Thoracic aorta (tissue), 2 donors: Measurements from ENCODE around the gene KCNJ2. TPM values are rescaled to one million over a fixed set of nuclear protein-coding genes. Genes with fewer than 3 reads are reported as not detected.

ENCODE experiments used
- ATAC-seq: fragments of 150-250 bp; one replicate; pipeline ENCODE4 v1.8.0; 2017; ENCODE audit warnings: low read depth; ENCODE audit not compliant: insufficient number of reproducible peaks, low FRiP score
- DNase-seq: peaks from one replicate; pipeline ENCODE4 v3.0.0-alpha.2; 2020; ENCODE audit warnings: low spot score
- H3K27ac ChIP-seq, 2 donors: fragments of 200-600 bp; sonication (generic); 1 replicate in 1 of 2; 2 replicates in 1 of 2; pipeline ENCODE4 v1.5.1; 2016; ENCODE audit warnings: mild to moderate bottlenecking in 2 of 2, moderate library complexity in 2 of 2
- H3K27me3 ChIP-seq: fragments of 200-600 bp; sonication (generic); replicated peaks from 2 replicates; pipeline ENCODE4 v1.6.0; 2016; ENCODE audit warnings: mild to moderate bottlenecking; ENCODE audit not compliant: insufficient read depth
- H3K36me3 ChIP-seq: fragments of 200-600 bp; sonication (generic); one replicate; pipeline ENCODE4 v1.5.1; 2016
- H3K4me1 ChIP-seq, 2 donors: fragments of 200-600 bp; sonication (generic); 1 replicate in 1 of 2; 2 replicates in 1 of 2; pipeline versions ENCODE4 v1.5.1 to v1.6.0; 2016; ENCODE audit warnings: low read depth in 2 of 2, mild to moderate bottlenecking in 1 of 2; ENCODE audit not compliant: control insufficient read depth in 1 of 2
- H3K4me3 ChIP-seq: fragments of 200-600 bp; sonication (generic); 2 replicates; pipeline ENCODE4 v1.5.1; 2016; ENCODE audit warnings: mild to moderate bottlenecking
- H3K9me3 ChIP-seq: fragments of 200-600 bp; sonication (generic); 2 replicates; pipeline ENCODE4 v1.5.1; 2016
- CTCF ChIP-seq: fragments of 200-600 bp; sonication (generic); IDR thresholded peaks from one replicate; pipeline ENCODE4 v1.5.1; 2019; ENCODE audit warnings: antibody characterized with exemption
- total RNA-seq, 2 donors: library from RNA; depleted of rRNA; stranded (reverse); fragments of >200 nt; gene quantifications; one replicate each; pipeline versions ENCODE4 v1.1.0 to v1.2.3, GENCODE V29; 2016

The KCNJ2 gene
- total RNA-seq, 2 donors from 2014 or later: 2.0 to 5.0 TPM

- H3K4me3 ChIP-seq: no peak overlapping the region
- H3K4me1 ChIP-seq: no peaks in the 10 kb centered on the region
- no peak for DNase-seq
- no peaks in the 10 kb centered on the region for H3K36me3 ChIP-seq
- no peak for ATAC-seq
- no peaks in the 10 kb centered on the region for H3K27me3 ChIP-seq
- H3K27ac ChIP-seq: no peak overlapping the region
- H3K9me3 ChIP-seq: no peaks in the 10 kb centered on the region
- no peak for TF ChIP-seq CTCF
These were observed 11.2 kb upstream of the KCNJ2 start for GRCh38 chr17:70158180-70158579.

GRCh38 chr17:70158591-70158990, 10.7 kb upstream of the KCNJ2 start:
- Histone ChIP-seq H3K9me3 (no peaks in the 10 kb centered on the region), H3K27me3 (no peaks in the 10 kb centered on the region), H3K4me1 (no peaks in the 10 kb centered on the region), H3K36me3 (no peaks in the 10 kb centered on the region), H3K27ac (no peak overlapping the region), H3K4me3 (no peak overlapping the region)
- no peak for ATAC-seq
- no peak for DNase-seq
- TF ChIP-seq CTCF: no peak

- Histone ChIP-seq H3K27ac (no peak overlapping the region), H3K9me3 (no peaks in the 10 kb centered on the region), H3K4me3 (no peak overlapping the region), H3K27me3 (no peaks in the 10 kb centered on the region), H3K4me1 (no peaks in the 10 kb centered on the region), H3K36me3 (no peaks in the 10 kb centered on the region)
- no peak for TF ChIP-seq CTCF
- DNase-seq (no peak), ATAC-seq (no peak)
These were observed 9.4 kb upstream of the KCNJ2 start for GRCh38 chr17:70159980-70160379.

- DNase-seq: no peak
- ATAC-seq: no peak
- no peaks in the 10 kb centered on the region for H3K36me3 ChIP-seq
- H3K4me3 ChIP-seq: no peak overlapping the region
- no peaks in the 10 kb centered on the region for H3K9me3 ChIP-seq
- H3K4me1 ChIP-seq: no peaks in the 10 kb centered on the region
- no peak for TF ChIP-seq CTCF
- no peaks in the 10 kb centered on the region for H3K27me3 ChIP-seq
- H3K27ac ChIP-seq: no peak overlapping the region
These were observed 7.8 kb upstream of the KCNJ2 start for GRCh38 chr17:70161519-70161918.

GRCh38 chr17:70165383-70165782, 3.9 kb upstream of the KCNJ2 start:
- DNase-seq (no peak), ATAC-seq (no peak)
- peaks cover 0 to 9% of the 10 kb centered on the region in 2 donors for H3K4me1 ChIP-seq
- H3K27me3 ChIP-seq: no peaks in the 10 kb centered on the region
- no peaks in the 10 kb centered on the region for H3K9me3 ChIP-seq
- no peak overlapping the region for H3K27ac ChIP-seq
- no peak overlapping the region for H3K4me3 ChIP-seq
- TF ChIP-seq CTCF: no peak
- H3K36me3 ChIP-seq: no peaks in the 10 kb centered on the region
